CD14-positive monocyte (primary cell): ENCODE results near the gene GZMA. TPM values are rescaled to one million over a fixed set of nuclear protein-coding genes. Genes with fewer than 3 reads are reported as not detected.

Experiments
- DNase-seq, 3 donors: peaks; one replicate each; pipeline ENCODE4 v3.0.0-alpha.2; 2011 to 2022
- H2AFZ ChIP-seq: 2 replicates; pipeline ENCODE4 v1.6.0; 2012; ENCODE audit warnings: mild to moderate bottlenecking, low read depth, low read length, inconsistent platforms; ENCODE audit not compliant: insufficient read depth, poor library complexity, severe bottlenecking
- H3K27ac ChIP-seq, 2 donors: 1 replicate in 1 of 2; 2 replicates in 1 of 2; pipeline ENCODE4 v1.5.1; 2012 to 2013; ENCODE audit warnings: low read length in 2 of 2, control low read depth in 1 of 2, inconsistent platforms in 1 of 2, low read depth in 1 of 2, mild to moderate bottlenecking in 1 of 2
- H3K27me3 ChIP-seq, 2 donors: one replicate each; pipeline versions ENCODE4 v1.6.0 to v1.6.1; 2011 to 2013; ENCODE audit warnings: low read length in 2 of 2; ENCODE audit not compliant: control insufficient read depth in 2 of 2, insufficient read depth in 2 of 2
- H3K36me3 ChIP-seq, 2 donors: replicated peaks in 1 of 2; 1 replicate in 1 of 2; 2 replicates in 1 of 2; pipeline versions ENCODE4 v1.5.1 to v1.6.1; 2012 to 2013; ENCODE audit warnings: low read length in 2 of 2, control low read depth in 1 of 2, inconsistent platforms in 1 of 2, mild to moderate bottlenecking in 1 of 2; ENCODE audit not compliant: insufficient read depth in 2 of 2, control insufficient read depth in 1 of 2
- H3K4me1 ChIP-seq, 2 donors: 1 replicate in 1 of 2; 2 replicates in 1 of 2; pipeline versions ENCODE4 v1.5.1 to v1.6.1; 2012 to 2013; ENCODE audit warnings: low read length in 2 of 2, control low read depth in 1 of 2, inconsistent platforms in 1 of 2, mild to moderate bottlenecking in 1 of 2, moderate library complexity in 1 of 2; ENCODE audit not compliant: insufficient read depth in 2 of 2, control insufficient read depth in 1 of 2
- H3K4me2 ChIP-seq: replicated peaks from 2 replicates; pipeline ENCODE3; 2012; ENCODE audit warnings: low read length, moderate library complexity, mild to moderate bottlenecking; ENCODE audit not compliant: poor library complexity, severe bottlenecking; ENCODE audit errors: extremely low read depth
- H3K4me3 ChIP-seq, 3 experiments: fragments of 200-600 bp in 1 of 3; sonication (generic) in 1 of 3; replicated peaks in 1 of 3; 1 replicate in 2 of 3; 2 replicates in 1 of 3; pipeline ENCODE4 v1.5.1; 2011 to 2013; ENCODE audit warnings: low read length in 3 of 3, mild to moderate bottlenecking in 3 of 3, control low read depth in 2 of 3, low read depth in 2 of 3, inconsistent platforms in 1 of 3, moderate library complexity in 1 of 3
- H3K79me2 ChIP-seq: 2 replicates; pipeline ENCODE4 v1.6.0; 2012; ENCODE audit warnings: mild to moderate bottlenecking, control low read depth, inconsistent platforms, low read length, moderate library complexity; ENCODE audit not compliant: insufficient read depth
- H3K9ac ChIP-seq: 2 replicates; pipeline ENCODE4 v1.6.0; 2017; ENCODE audit warnings: low read length, mild to moderate bottlenecking; ENCODE audit not compliant: insufficient read depth, poor library complexity, severe bottlenecking
- H3K9me3 ChIP-seq, 2 donors: replicated peaks in 1 of 2; 1 replicate in 1 of 2; 2 replicates in 1 of 2; pipeline versions ENCODE4 v1.5.1 to v1.6.1; 2012 to 2013; ENCODE audit warnings: low read length in 2 of 2, control low read depth in 1 of 2; ENCODE audit not compliant: control insufficient read depth in 1 of 2, insufficient read depth in 1 of 2
- H4K20me1 ChIP-seq: 2 replicates; pipeline ENCODE4 v1.6.0; 2012; ENCODE audit warnings: mild to moderate bottlenecking, low read length, control low read depth, moderate library complexity; ENCODE audit not compliant: insufficient read depth
- H3K27ac Mint-ChIP-seq, 7 donors: one replicate each; pipeline ENCODE4 v1.8.0; 2020; ENCODE audit warnings: mild to moderate bottlenecking in 7 of 7, mixed read lengths in 7 of 7, moderate library complexity in 6 of 7, inconsistent platforms in 2 of 7
- H3K27me3 Mint-ChIP-seq, 3 donors: one replicate each; pipeline ENCODE4 v1.8.0; 2021 to 2022; ENCODE audit warnings: low read depth in 3 of 3, mild to moderate bottlenecking in 3 of 3, mixed read lengths in 3 of 3, moderate library complexity in 3 of 3, inconsistent platforms in 1 of 3
- H3K36me3 Mint-ChIP-seq, 2 donors: one replicate each; pipeline ENCODE4 v1.8.0; 2020; ENCODE audit warnings: mixed read lengths in 2 of 2, inconsistent platforms in 1 of 2, mild to moderate bottlenecking in 1 of 2
- H3K4me1 Mint-ChIP-seq: one replicate; pipeline ENCODE4 v1.8.0; 2020; ENCODE audit warnings: mild to moderate bottlenecking, mixed read lengths
- H3K4me3 Mint-ChIP-seq, 2 donors: one replicate each; pipeline ENCODE4 v1.8.0; 2020; ENCODE audit warnings: mild to moderate bottlenecking in 2 of 2, mixed read lengths in 2 of 2, moderate library complexity in 1 of 2
- H3K9me3 Mint-ChIP-seq, 7 donors: one replicate each; pipeline ENCODE4 v1.8.0; 2020 to 2022; ENCODE audit warnings: mixed read lengths in 7 of 7, mild to moderate bottlenecking in 6 of 7, moderate library complexity in 6 of 7, inconsistent platforms in 2 of 7
- CTCF ChIP-seq: fragments of 200-600 bp; IDR thresholded peaks from one replicate; pipeline ENCODE4 v1.8.0; 2022; ENCODE audit warnings: antibody characterized with exemption, mild to moderate bottlenecking
- WGBS: methylation state at CpG from one replicate; pipeline ENCODE4 v1.1.5; 2013; ENCODE audit warnings: missing lambda C conversion rate; ENCODE audit not compliant: insufficient coverage; 5-methylcytosine and 5-hydroxymethylcytosine counted together
- intact Hi-C, 2 donors: fragments of 100-400 bp; cut with micrococcal nuclease; formaldehyde crosslinking; loops; one replicate each; pipeline versions ENCODE4 v1.15.0 to v1.15.1; 2023
- polyA plus RNA-seq, 3 donors: library from polyadenylated mRNA; depleted of rRNA in 1 of 3; unstranded in 2 of 3; stranded (reverse) in 1 of 3; fragments of 300-500 nt in 2 of 3; fragments of >200 nt in 1 of 3; fragmentation: Illumina TruSeq in 2 of 3; gene quantifications; 1 replicate in 2 of 3; 2 replicates in 1 of 3; pipeline ENCODE4 v1.2.3, GENCODE V29; 2012 to 2021

GZMA gene
- polyA plus RNA-seq, 3 donors = 2.3 to 2.6 TPM; not detected in 1

GRCh38 chr5:55066277-55066676, 36.2 kb upstream of the GZMA start:
- no peaks in the 10 kb centered on the region for H3K36me3 Mint-ChIP-seq
- no peak for TF ChIP-seq CTCF
- H3K4me3 ChIP-seq = no peak overlapping the region
- H3K27ac Mint-ChIP-seq = no peak overlapping the region
- H3K9ac ChIP-seq = no peak overlapping the region
- no peaks in the 10 kb centered on the region for H4K20me1 ChIP-seq
- no peaks in the 10 kb centered on the region for H3K9me3 ChIP-seq
- intact Hi-C loops = no loop called here
- H3K4me3 Mint-ChIP-seq = no peak overlapping the region
- H2AFZ ChIP-seq = no peak overlapping the region
- peaks cover 1 to 3% (median 2%) of the 10 kb centered on the region in 3 donors for H3K27me3 Mint-ChIP-seq
- 97% methylated on average over 3 of the region's 3 CpGs for WGBS
- H3K4me2 ChIP-seq = no peak overlapping the region
- no peaks in the 10 kb centered on the region for H3K79me2 ChIP-seq
- H3K4me1 Mint-ChIP-seq = no peaks in the 10 kb centered on the region
- peaks cover 0 to 3% (median 1%) of the 10 kb centered on the region in 7 donors for H3K9me3 Mint-ChIP-seq
- no peaks in the 10 kb centered on the region for H3K27me3 ChIP-seq
- H3K27ac ChIP-seq = no peak overlapping the region
- H3K4me1 ChIP-seq = no peaks in the 10 kb centered on the region
- DNase-seq = no peak
- no peaks in the 10 kb centered on the region for H3K36me3 ChIP-seq

GRCh38 chr5:55070968-55071367, 31.5 kb upstream of the GZMA start:
- Mint-ChIP-seq H3K4me1 (no peaks in the 10 kb centered on the region), H3K4me3 (no peak overlapping the region)
- WGBS = no CpG with 5 or more reads among the region's 1 CpG

More at GRCh38 chr5:55070968-55071367, 31.5 kb upstream of the GZMA start:
- peaks cover 1 to 8% (median 2%) of the 10 kb centered on the region in 3 donors for H3K27me3 Mint-ChIP-seq
- DNase-seq = no peak
- H3K27ac Mint-ChIP-seq = no peak overlapping the region
- H3K36me3 Mint-ChIP-seq = no peaks in the 10 kb centered on the region
- Histone ChIP-seq H3K9ac (no peak overlapping the region), H3K9me3 (no peaks in the 10 kb centered on the region), H3K4me1 (no peaks in the 10 kb centered on the region), H3K27ac (no peak overlapping the region), H3K4me3 (no peak overlapping the region), H3K79me2 (no peaks in the 10 kb centered on the region), H2AFZ (no peak overlapping the region), H3K27me3 (no peaks in the 10 kb centered on the region), H3K36me3 (no peaks in the 10 kb centered on the region), H4K20me1 (no peaks in the 10 kb centered on the region), H3K4me2 (no peak overlapping the region)
- peaks cover 0 to 1% (median 0%) of the 10 kb centered on the region in 7 donors for H3K9me3 Mint-ChIP-seq
- intact Hi-C loops = no loop called here
- no peak for TF ChIP-seq CTCF
